ENCODE data around the gene VSTM2L. TPM values are rescaled to one million over a fixed set of nuclear protein-coding genes. Genes with fewer than 3 reads are reported as not detected.

VSTM2L gene
- polyA plus RNA-seq, 1 donor from 2014 or later, result 22.1 TPM

- no peak overlapping the region for H3K4me2 ChIP-seq (ENCODE audit: low read length)
- no peak overlapping the region for H3K4me3 ChIP-seq (ENCODE audit: low read length)
- no peak overlapping the region for H2AFZ ChIP-seq (ENCODE audit: low read depth, low read length)
Measured at GRCh38 chr20:37956107-37956585, 53.2 kb downstream of the VSTM2L start.

GRCh38 chr20:37958856-37959520 lies 56.1 kb downstream of the VSTM2L start:
- no peak for TF ChIP-seq POLR2AphosphoS5 (IDR thresholded peaks at IDR 0.05)
- no peak overlapping the region for H2AFZ ChIP-seq (ENCODE audit: low read depth, low read length)
- no peaks in the 10 kb centered on the region for H3K79me2 ChIP-seq (replicated peaks; ENCODE audit: insufficient read depth, low read length)
- H3K9ac ChIP-seq (ENCODE audit: low read length), result no peak overlapping the region
- H3K9me2 ChIP-seq (ENCODE audit: insufficient read depth, low read length), result no peaks in the 10 kb centered on the region
- no peaks in the 10 kb centered on the region for H3K27me3 ChIP-seq (ENCODE audit: insufficient read depth, low read depth, low read length)
- no peaks in the 10 kb centered on the region for H3F3A ChIP-seq (ENCODE audit: insufficient read depth, low read length, poor library complexity, severe bottlenecking)
- H3K36me3 ChIP-seq (ENCODE audit: insufficient read depth, low read length), result no peaks in the 10 kb centered on the region
- H4K20me1 ChIP-seq (ENCODE audit: insufficient read depth), result no peaks in the 10 kb centered on the region
- no peak overlapping the region for H3K27ac ChIP-seq (ENCODE audit: low read length)
- H3K4me3 ChIP-seq (ENCODE audit: low read length), result no peak overlapping the region
- no peaks in the 10 kb centered on the region for H3K9me3 ChIP-seq (ENCODE audit: low read length)
- H3K4me2 ChIP-seq (ENCODE audit: low read length), result no peak overlapping the region

More at GRCh38 chr20:37956107-37956585, 53.2 kb downstream of the VSTM2L start:
- Histone ChIP-seq H3K9me3 (ENCODE audit: low read length) (no peaks in the 10 kb centered on the region), H3K79me2 (replicated peaks; ENCODE audit: insufficient read depth, low read length) (no peaks in the 10 kb centered on the region), H4K20me1 (ENCODE audit: insufficient read depth) (no peaks in the 10 kb centered on the region), H3F3A (ENCODE audit: insufficient read depth, low read length, poor library complexity, severe bottlenecking) (no peaks in the 10 kb centered on the region), H3K27ac (ENCODE audit: low read length) (no peak overlapping the region), H3K27me3 (ENCODE audit: insufficient read depth, low read depth, low read length) (no peaks in the 10 kb centered on the region), H3K9me2 (ENCODE audit: insufficient read depth, low read length) (no peaks in the 10 kb centered on the region), H3K9ac (ENCODE audit: low read length) (no peak overlapping the region), H3K36me3 (ENCODE audit: insufficient read depth, low read length) (no peaks in the 10 kb centered on the region)
- TF ChIP-seq CTCF (IDR thresholded peaks at IDR 0.05; ENCODE audit: poor library complexity, severe bottlenecking), result no peak
- no peak for TF ChIP-seq POLR2AphosphoS5 (IDR thresholded peaks at IDR 0.05)
- no peak for TF ChIP-seq REST (IDR thresholded peaks at IDR 0.05; ENCODE audit: borderline replicate concordance)
- no peak for TF ChIP-seq TAF1 (IDR thresholded peaks at IDR 0.05; ENCODE audit: low read depth)
- TF ChIP-seq RAD21 (conservative IDR thresholded peaks at IDR 0.05), result no peak

GRCh38 chr20:37961066-37961465 lies 58.1 kb downstream of the VSTM2L start:
- Histone ChIP-seq H3K4me3 (ENCODE audit: low read length) (no peak overlapping the region), H3K9me3 (ENCODE audit: low read length) (no peaks in the 10 kb centered on the region), H3K9me2 (ENCODE audit: insufficient read depth, low read length) (no peaks in the 10 kb centered on the region), H3K4me2 (ENCODE audit: low read length) (no peak overlapping the region), H3K9ac (ENCODE audit: low read length) (no peak overlapping the region), H3K36me3 (ENCODE audit: insufficient read depth, low read length) (no peaks in the 10 kb centered on the region), H3K79me2 (replicated peaks; ENCODE audit: insufficient read depth, low read length) (no peaks in the 10 kb centered on the region), H4K20me1 (ENCODE audit: insufficient read depth) (no peaks in the 10 kb centered on the region), H2AFZ (ENCODE audit: low read depth, low read length) (no peak overlapping the region), H3K27ac (ENCODE audit: low read length) (no peak overlapping the region), H3F3A (ENCODE audit: insufficient read depth, low read length, poor library complexity, severe bottlenecking) (no peaks in the 10 kb centered on the region), H3K27me3 (ENCODE audit: insufficient read depth, low read depth, low read length) (no peaks in the 10 kb centered on the region)
- no peak for TF ChIP-seq MXI1 (conservative IDR thresholded peaks at IDR 0.05; ENCODE audit: poor library complexity, severe bottlenecking)
- TF ChIP-seq RAD21 (conservative IDR thresholded peaks at IDR 0.05), result no peak
- no peak for TF ChIP-seq POLR2AphosphoS5 (IDR thresholded peaks at IDR 0.05)
- TF ChIP-seq REST (IDR thresholded peaks at IDR 0.05; ENCODE audit: borderline replicate concordance), result no peak
- TF ChIP-seq EZH2 (IDR thresholded peaks at IDR 0.05; ENCODE audit: borderline replicate concordance, insufficient read depth, low read length, poor library complexity, severe bottlenecking), result no peak
- no peak for TF ChIP-seq SMC3 (conservative IDR thresholded peaks at IDR 0.05; ENCODE audit: poor library complexity)
- no peak for TF ChIP-seq EP300 (conservative IDR thresholded peaks at IDR 0.05; ENCODE audit: poor library complexity, severe bottlenecking)
- no peak for TF ChIP-seq TAF1 (IDR thresholded peaks at IDR 0.05; ENCODE audit: low read depth)
- no peak for TF ChIP-seq CTCF (IDR thresholded peaks at IDR 0.05; ENCODE audit: poor library complexity, severe bottlenecking)
